K562 treated with DMSO at 1 percent for 48 hours (cell line): Measurements from ENCODE around the gene NEIL3. TPM values are rescaled to one million over a fixed set of nuclear protein-coding genes. Genes with fewer than 3 reads are reported as not detected.

ENCODE experiments used
- total RNA-seq: library from RNA; unstranded; fragments of 300-600 nt; gene quantifications from 2 replicates; pipeline ENCODE4 v1.2.3, GENCODE V29; 2022; ENCODE audit warnings: low replicate concordance; ENCODE audit errors: extremely low read depth

The NEIL3 gene
- not detected in 2 replicates for total RNA-seq

DNA sequence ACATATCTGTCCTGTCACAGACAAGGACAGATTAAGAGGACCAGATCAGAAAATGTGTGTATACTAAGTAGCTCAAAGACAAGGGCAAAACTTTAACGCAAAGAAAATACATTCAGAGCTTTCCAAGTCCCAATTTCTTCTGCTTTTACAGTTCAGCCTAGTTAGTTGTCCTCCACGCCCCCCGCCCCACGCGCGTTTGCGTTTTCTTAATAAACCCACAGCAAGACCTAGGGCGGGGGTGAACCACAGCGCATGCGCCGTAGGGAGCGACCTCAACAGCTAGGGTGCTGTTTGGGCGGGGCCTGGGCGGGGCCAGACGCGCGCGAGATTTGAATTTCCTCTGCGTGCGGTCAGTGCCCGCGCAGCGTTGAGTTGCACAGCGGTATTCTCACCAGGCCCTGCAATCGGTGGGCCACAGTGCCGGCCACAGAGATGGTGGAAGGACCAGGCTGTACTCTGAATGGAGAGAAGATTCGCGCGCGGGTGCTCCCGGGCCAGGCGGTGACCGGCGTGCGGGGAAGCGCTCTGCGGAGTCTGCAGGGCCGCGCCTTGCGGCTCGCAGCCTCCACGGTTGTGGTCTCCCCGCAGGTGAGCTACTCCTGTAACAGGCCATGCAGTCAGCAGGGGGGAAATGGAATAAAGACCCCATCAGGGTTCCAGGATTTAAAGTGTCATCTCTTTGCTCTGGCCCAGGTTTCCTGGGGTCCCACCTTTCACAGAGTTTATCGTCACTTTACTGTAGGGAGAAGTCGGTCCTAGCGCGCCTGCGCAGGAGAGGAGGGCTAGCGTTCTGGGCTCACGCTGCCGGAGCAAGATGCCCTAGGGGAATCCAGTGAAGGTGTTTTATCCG, at the start of gene NEIL3:
TSS of gene NEIL3 (plus strand) at position 353 of the 850 bp plus-strand sequence. CDS start at position 433, 80 bp downstream.

Other genes starting within 250 kb of the NEIL3 start
- not detected in 2 replicates for gene AGA, start 132.6 kb downstream of the NEIL3 start, total RNA-seq